ENCODE data around the gene CLN5. TPM values are rescaled to one million over a fixed set of nuclear protein-coding genes. Genes with fewer than 3 reads are reported as not detected.

The CLN5 gene
- total RNA-seq, 1 experiment from 2014 or later: 20.1 TPM

DNA sequence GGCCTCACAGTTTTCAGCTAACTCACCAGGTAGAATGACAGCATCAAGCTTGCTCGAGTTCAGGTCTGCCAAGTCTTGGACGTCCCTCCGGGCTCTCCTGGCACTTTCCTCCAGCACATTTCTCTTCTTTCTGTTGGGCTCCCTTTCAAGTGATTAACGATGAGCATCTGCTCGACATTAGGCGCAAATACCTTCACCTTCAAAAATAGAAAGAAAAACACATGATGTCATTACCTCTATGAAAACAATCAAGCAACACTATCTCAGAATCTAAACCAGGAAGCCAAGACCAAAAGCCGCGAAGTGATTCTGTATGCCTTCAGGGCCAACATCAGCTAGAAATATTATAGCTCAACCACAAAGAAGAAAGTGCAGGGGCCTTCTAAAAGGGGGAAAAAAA, 15.4 kb upstream of the CLN5 start:
- Histone ChIP-seq H3K36me3 (ENCODE audit: control insufficient read depth, insufficient read depth, low read length) (no peaks in the 10 kb centered on the region), H3K27me3 (replicated peaks; ENCODE audit: control insufficient read depth, insufficient read depth, low read length) (no peaks in the 10 kb centered on the region), H3K4me1 (peaks cover 11% of the 10 kb centered on the region), H3K4me3 (ENCODE audit: low read depth, low read length) (no peak overlapping the region), H3K9me3 (no peaks in the 10 kb centered on the region)
- no peaks in the 10 kb centered on the region for H3K9me3 Mint-ChIP-seq (ENCODE audit: unreplicated experiment)
- no peak overlapping the region for H3K4me3 Mint-ChIP-seq (ENCODE audit: unreplicated experiment)
- no peaks in the 10 kb centered on the region for H3K36me3 Mint-ChIP-seq (ENCODE audit: insufficient read depth, unreplicated experiment)
- intact Hi-C loops (cut with micrococcal nuclease; ENCODE audit: unreplicated experiment): no loop called here
- no peak for DNase-seq
- no TSS peak for BruUV-seq (replicated peaks)
- peaks cover 13% of the 10 kb centered on the region for H3K27me3 Mint-ChIP-seq (ENCODE audit: insufficient read depth, unreplicated experiment)
- ChIA-PET CTCF (no interaction called here), POLR2A (no interaction called here)
- TF ChIP-seq, protein P1, sequence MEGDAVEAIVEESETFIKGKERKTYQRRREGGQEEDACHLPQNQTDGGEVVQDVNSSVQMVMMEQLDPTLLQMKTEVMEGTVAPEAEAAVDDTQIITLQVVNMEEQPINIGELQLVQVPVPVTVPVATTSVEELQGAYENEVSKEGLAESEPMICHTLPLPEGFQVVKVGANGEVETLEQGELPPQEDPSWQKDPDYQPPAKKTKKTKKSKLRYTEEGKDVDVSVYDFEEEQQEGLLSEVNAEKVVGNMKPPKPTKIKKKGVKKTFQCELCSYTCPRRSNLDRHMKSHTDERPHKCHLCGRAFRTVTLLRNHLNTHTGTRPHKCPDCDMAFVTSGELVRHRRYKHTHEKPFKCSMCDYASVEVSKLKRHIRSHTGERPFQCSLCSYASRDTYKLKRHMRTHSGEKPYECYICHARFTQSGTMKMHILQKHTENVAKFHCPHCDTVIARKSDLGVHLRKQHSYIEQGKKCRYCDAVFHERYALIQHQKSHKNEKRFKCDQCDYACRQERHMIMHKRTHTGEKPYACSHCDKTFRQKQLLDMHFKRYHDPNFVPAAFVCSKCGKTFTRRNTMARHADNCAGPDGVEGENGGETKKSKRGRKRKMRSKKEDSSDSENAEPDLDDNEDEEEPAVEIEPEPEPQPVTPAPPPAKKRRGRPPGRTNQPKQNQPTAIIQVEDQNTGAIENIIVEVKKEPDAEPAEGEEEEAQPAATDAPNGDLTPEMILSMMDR (IDR thresholded peaks at IDR 0.05; ENCODE audit: insufficient read depth in 1 of 2, low read depth in 1 of 2, low read length in 1 of 2, severe bottlenecking in 1 of 2, unreplicated experiment in 1 of 2): no peak
- no peak overlapping the region for H3K27ac Mint-ChIP-seq (ENCODE audit: unreplicated experiment)
- no peaks in the 10 kb centered on the region for H3K4me1 Mint-ChIP-seq (ENCODE audit: low read depth, unreplicated experiment)

DNA sequence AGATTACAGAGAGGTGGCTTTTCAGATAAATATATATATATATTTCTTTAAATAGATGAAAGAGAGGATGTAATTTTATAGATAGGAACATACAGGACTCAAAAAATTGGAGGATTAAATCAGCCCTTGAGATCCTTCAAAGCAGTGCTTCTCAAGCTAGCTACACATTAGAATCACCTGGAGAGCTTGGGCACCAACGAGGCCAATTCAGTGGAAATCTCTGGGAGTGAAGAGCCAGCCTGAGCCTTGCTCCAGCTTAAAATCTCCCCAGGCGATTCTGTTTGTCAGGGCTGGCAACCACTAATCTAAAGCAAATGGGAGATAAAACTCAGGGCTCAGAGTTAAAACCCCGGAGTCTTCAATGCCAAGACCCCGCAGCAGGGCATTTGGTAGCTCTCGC, 15.0 kb upstream of the CLN5 start:
- no peaks in the 10 kb centered on the region for H3K36me3 ChIP-seq (ENCODE audit: control insufficient read depth, insufficient read depth, low read length)
- POLR2A ChIA-PET: no interaction called here

DNA sequence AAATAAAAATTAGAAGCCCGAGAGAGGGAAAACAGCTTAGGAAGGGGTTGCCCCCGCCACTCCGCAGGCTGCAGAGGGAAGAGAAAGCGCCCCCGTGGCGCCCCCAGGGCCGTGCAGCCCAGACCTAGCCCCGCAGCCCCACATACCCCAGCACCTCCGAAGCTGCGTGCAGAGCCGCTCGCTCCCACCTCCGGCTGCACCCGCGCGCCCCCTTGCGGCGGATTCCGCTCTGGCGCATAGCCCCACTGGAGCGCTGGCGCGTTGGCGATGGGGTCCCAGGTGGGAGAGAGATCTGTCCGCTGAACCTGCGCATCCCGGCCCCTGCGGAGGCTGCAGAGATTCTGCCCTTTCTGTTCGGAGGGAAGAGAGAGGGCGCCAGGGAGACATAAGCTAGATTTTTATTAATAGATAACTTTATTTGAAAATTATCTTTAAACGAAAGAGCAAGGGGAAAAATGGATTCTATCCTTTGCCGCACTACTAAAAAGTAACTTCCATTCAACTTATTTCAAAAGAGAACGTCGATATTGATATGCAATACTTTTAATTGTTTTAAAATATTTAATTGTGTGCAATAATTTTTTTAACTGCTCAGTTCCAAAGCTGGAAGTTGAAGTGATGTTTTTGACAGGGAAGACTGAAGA, 11.7 kb upstream of the CLN5 start:
- H3K4me3 ChIP-seq (ENCODE audit: low read depth, low read length): peak overlapping the region; percentile 32
- no peaks in the 10 kb centered on the region for H3K9me3 ChIP-seq
- no peaks in the 10 kb centered on the region for H3K27me3 ChIP-seq (replicated peaks; ENCODE audit: control insufficient read depth, insufficient read depth, low read length)
- Mint-ChIP-seq H3K27ac (ENCODE audit: unreplicated experiment) (no peak overlapping the region), H3K4me3 (ENCODE audit: unreplicated experiment) (no peak overlapping the region), H3K36me3 (ENCODE audit: insufficient read depth, unreplicated experiment) (no peaks in the 10 kb centered on the region), H3K27me3 (ENCODE audit: insufficient read depth, unreplicated experiment) (peaks cover 26% of the 10 kb centered on the region), H3K9me3 (ENCODE audit: unreplicated experiment) (no peaks in the 10 kb centered on the region), H3K4me1 (ENCODE audit: low read depth, unreplicated experiment) (no peaks in the 10 kb centered on the region)
- intact Hi-C loops (cut with micrococcal nuclease; ENCODE audit: unreplicated experiment): loop anchor here (1.0 to 10.0 kb wide), 4 partner anchors 13 to 1105 kb away; no protein-coding TSS in a partner anchor
- H3K4me1 ChIP-seq: no peaks in the 10 kb centered on the region; the same call in 1 of the 2 replicates
- no TSS peak for BruUV-seq (replicated peaks)
- CTCF ChIA-PET: interaction anchor here (0.5 to 0.8 kb wide), 3 partner anchors 26 to 1111 kb away, joined by 3 read pairs; no protein-coding TSS in a partner anchor
- H3K36me3 ChIP-seq (ENCODE audit: control insufficient read depth, insufficient read depth, low read length): no peaks in the 10 kb centered on the region
- POLR2A ChIA-PET: interaction anchor here (0.6 kb wide), 1 partner anchor 312 kb away, joined by 4 read pairs; no protein-coding TSS in a partner anchor
- DNase-seq: peak; percentile 79 to 92
- TF ChIP-seq, protein P1 (IDR thresholded peaks at IDR 0.05; ENCODE audit: insufficient read depth in 1 of 2, low read depth in 1 of 2, low read length in 1 of 2, severe bottlenecking in 1 of 2, unreplicated experiment in 1 of 2): peak; percentile 95 to 99

More for the DNA sequence above, 15.0 kb upstream of the CLN5 start:
- intact Hi-C loops (cut with micrococcal nuclease; ENCODE audit: unreplicated experiment): no loop called here
- Mint-ChIP-seq H3K27ac (ENCODE audit: unreplicated experiment) (no peak overlapping the region), H3K9me3 (ENCODE audit: unreplicated experiment) (no peaks in the 10 kb centered on the region), H3K4me1 (ENCODE audit: low read depth, unreplicated experiment) (no peaks in the 10 kb centered on the region), H3K27me3 (ENCODE audit: insufficient read depth, unreplicated experiment) (peaks cover 17% of the 10 kb centered on the region), H3K4me3 (ENCODE audit: unreplicated experiment) (no peak overlapping the region), H3K36me3 (ENCODE audit: insufficient read depth, unreplicated experiment) (no peaks in the 10 kb centered on the region)
- Histone ChIP-seq H3K4me1 (peaks cover 11% of the 10 kb centered on the region), H3K27me3 (replicated peaks; ENCODE audit: control insufficient read depth, insufficient read depth, low read length) (no peaks in the 10 kb centered on the region), H3K9me3 (no peaks in the 10 kb centered on the region), H3K4me3 (ENCODE audit: low read depth, low read length) (no peak overlapping the region)
- CTCF ChIA-PET: no interaction called here
- TF ChIP-seq, protein P1 (IDR thresholded peaks at IDR 0.05; ENCODE audit: insufficient read depth in 1 of 2, low read depth in 1 of 2, low read length in 1 of 2, severe bottlenecking in 1 of 2, unreplicated experiment in 1 of 2): no peak
- BruUV-seq (replicated peaks): no TSS peak
- DNase-seq: no peak
